Measurements from ENCODE around the gene ST3GAL5. TPM values are rescaled to one million over a fixed set of nuclear protein-coding genes. Genes with fewer than 3 reads are reported as not detected.

The ST3GAL5 gene
- total and polyA plus RNA-seq, 2 of the 8 experiments (the other 6 are each of a cell fraction or from before 2014, with no cell fraction given): 1.9 to 4.5 TPM

- Histone ChIP-seq H4K8ac (ENCODE audit: extremely low read depth, insufficient read depth, low read length) (no peak overlapping the region), H3K4ac (replicated peaks; ENCODE audit: insufficient read length, low read depth, low read length) (no peak overlapping the region), H2BK5ac (ENCODE audit: low read depth, low read length) (no peak overlapping the region), H2BK12ac (ENCODE audit: low read depth, low read length) (no peak overlapping the region), H4K20me1 (replicated peaks in 1 of 2; ENCODE audit: control insufficient read depth in 1 of 2, insufficient read depth in 2 of 2, low read length in 2 of 2) (no peaks in the 10 kb centered on the region), H2AK5ac (ENCODE audit: low read depth, low read length) (no peak overlapping the region), H2AFZ (ENCODE audit: low read length) (no peak overlapping the region), H2BK15ac (ENCODE audit: low read length) (no peak overlapping the region), H3K9ac (replicated peaks in 1 of 4; ENCODE audit: extremely low read depth in 1 of 4, low read depth in 3 of 4, low read length in 3 of 4) (no peak overlapping the region), H3K4me2 (ENCODE audit: insufficient read depth in 1 of 2, low read depth in 2 of 2, low read length in 2 of 2) (no peak overlapping the region), H3K79me2 (ENCODE audit: control insufficient read depth in 1 of 2, insufficient read depth in 2 of 2, low read length in 2 of 2) (no peaks in the 10 kb centered on the region), H3K9me3 (ENCODE audit: insufficient read depth in 2 of 2, low read depth in 1 of 2, low read length in 1 of 2) (no peaks in the 10 kb centered on the region), H4K5ac (ENCODE audit: insufficient read length, low read depth, low read length) (no peak overlapping the region), H2BK120ac (replicated peaks; ENCODE audit: low read depth, low read length) (no peak overlapping the region), H3K27me3 (replicated peaks in 1 of 4; ENCODE audit: control insufficient read depth in 3 of 4, extremely low read depth in 1 of 4, insufficient read depth in 3 of 4, low read length in 3 of 4) (no peaks in the 10 kb centered on the region; a peak in 1 of 7 replicates), H3K27ac (ENCODE audit: low read depth, low read length) (no peak overlapping the region), H3K18ac (ENCODE audit: extremely low read depth, low read length) (no peak overlapping the region), H3K23ac (ENCODE audit: insufficient read length) (no peak overlapping the region), H3K4me1 (replicated peaks in 1 of 4; ENCODE audit: control insufficient read depth in 3 of 4, insufficient read depth in 4 of 4, low read length in 3 of 4) (no peaks in the 10 kb centered on the region; a peak in 4 of 7 replicates), H3K56ac (replicated peaks; ENCODE audit: insufficient read length, low read depth, low read length) (no peak overlapping the region), H2BK20ac (ENCODE audit: low read length) (no peak overlapping the region), H3K36me3 (ENCODE audit: control insufficient read depth in 2 of 4, insufficient read depth in 4 of 4, low read length in 3 of 4) (no peaks in the 10 kb centered on the region), H3K4me3 (ENCODE audit: extremely low read depth in 1 of 4, insufficient read depth in 2 of 4, low read depth in 3 of 4, low read length in 4 of 4) (no peak overlapping the region), H4K91ac (replicated peaks; ENCODE audit: insufficient read length, low read length) (no peak overlapping the region), H3K14ac (ENCODE audit: insufficient read length) (no peak overlapping the region), H3K23me2 (ENCODE audit: low read depth, low read length) (no peaks in the 10 kb centered on the region), H3K79me1 (ENCODE audit: low read depth, low read length) (no peaks in the 10 kb centered on the region)
- POLR2A ChIA-PET (ENCODE audit: partially characterized antibody): interaction anchor here (1.7 kb wide), 1 partner anchor 64 kb away, joined by 3 read pairs; no protein-coding TSS in a partner anchor
- TF ChIP-seq HDAC6 (IDR thresholded peaks at IDR 0.05; ENCODE audit: low read depth, low read length) (no peak), NANOG (IDR thresholded peaks at IDR 0.05; ENCODE audit: insufficient read depth, low read depth, low read length, poor library complexity, severe bottlenecking) (no peak), SP4 (IDR thresholded peaks at IDR 0.05; ENCODE audit: low read length) (no peak), BCL11A (IDR thresholded peaks at IDR 0.05; ENCODE audit: low read depth in 2 of 2, low read length in 2 of 2) (no peak), SIRT6 (IDR thresholded peaks at IDR 0.05; ENCODE audit: low read length) (no peak), GTF2F1 (IDR thresholded peaks at IDR 0.05; ENCODE audit: borderline replicate concordance, low read depth, low read length) (no peak)
- DNase-seq (ENCODE audit: low read depth in 1 of 2, low spot score in 2 of 2) (no peak), FAIRE-seq (no peak)
- 79% methylated on average over 10 of the region's 10 CpGs; no CpG with 5 or more reads in 1 of the 2 experiments for WGBS, 2 experiments (ENCODE audit: extremely low coverage in 1 of 2, insufficient coverage in 1 of 2, insufficient read length in 1 of 2, insufficient replicate concordance in 2 of 2, low coverage in 1 of 2, low lambda C conversion rate in 2 of 2, missing lambda C conversion rate in 1 of 2)
- CTCF ChIA-PET (ENCODE audit: partially characterized antibody): interaction anchor here (0.6 to 11.2 kb wide), 34 partner anchors 9 to 270 kb away, joined by 3 to 128 read pairs (median 7); partner anchors contain the start of genes ATOH8 and GNLY
These were observed 73.8 kb downstream of the ST3GAL5 start for GRCh38 chr2:85814802-85815550.

All from H1 (cell line).